ENCODE data around the gene PCDHA8.
"Not testable (repeated sequence)": the region's sequence is repeated elsewhere in the genome, so short reads cannot be mapped to it uniquely, and the experiment has no call there.

PCDHA8 gene, protein sequence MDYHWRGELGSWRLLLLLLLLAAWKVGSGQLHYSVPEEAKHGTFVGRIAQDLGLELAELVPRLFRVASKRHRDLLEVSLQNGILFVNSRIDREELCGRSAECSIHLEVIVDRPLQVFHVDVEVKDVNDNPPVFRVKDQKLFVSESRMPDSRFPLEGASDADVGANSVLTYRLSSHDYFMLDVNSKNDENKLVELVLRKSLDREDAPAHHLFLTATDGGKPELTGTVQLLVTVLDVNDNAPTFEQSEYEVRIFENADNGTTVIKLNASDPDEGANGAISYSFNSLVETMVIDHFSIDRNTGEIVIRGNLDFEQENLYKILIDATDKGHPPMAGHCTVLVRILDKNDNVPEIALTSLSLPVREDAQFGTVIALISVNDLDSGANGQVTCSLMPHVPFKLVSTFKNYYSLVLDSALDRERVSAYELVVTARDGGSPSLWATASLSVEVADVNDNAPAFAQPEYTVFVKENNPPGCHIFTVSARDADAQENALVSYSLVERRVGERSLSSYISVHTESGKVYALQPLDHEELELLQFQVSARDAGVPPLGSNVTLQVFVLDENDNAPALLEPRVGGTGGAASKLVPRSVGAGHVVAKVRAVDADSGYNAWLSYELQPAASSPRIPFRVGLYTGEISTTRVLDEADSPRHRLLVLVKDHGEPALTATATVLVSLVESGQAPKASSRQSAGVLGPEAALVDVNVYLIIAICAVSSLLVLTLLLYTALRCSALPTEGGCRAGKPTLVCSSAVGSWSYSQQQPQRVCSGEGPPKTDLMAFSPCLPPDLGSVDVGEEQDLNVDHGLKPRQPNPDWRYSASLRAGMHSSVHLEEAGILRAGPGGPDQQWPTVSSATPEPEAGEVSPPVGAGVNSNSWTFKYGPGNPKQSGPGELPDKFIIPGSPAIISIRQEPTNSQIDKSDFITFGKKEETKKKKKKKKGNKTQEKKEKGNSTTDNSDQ

DNA sequence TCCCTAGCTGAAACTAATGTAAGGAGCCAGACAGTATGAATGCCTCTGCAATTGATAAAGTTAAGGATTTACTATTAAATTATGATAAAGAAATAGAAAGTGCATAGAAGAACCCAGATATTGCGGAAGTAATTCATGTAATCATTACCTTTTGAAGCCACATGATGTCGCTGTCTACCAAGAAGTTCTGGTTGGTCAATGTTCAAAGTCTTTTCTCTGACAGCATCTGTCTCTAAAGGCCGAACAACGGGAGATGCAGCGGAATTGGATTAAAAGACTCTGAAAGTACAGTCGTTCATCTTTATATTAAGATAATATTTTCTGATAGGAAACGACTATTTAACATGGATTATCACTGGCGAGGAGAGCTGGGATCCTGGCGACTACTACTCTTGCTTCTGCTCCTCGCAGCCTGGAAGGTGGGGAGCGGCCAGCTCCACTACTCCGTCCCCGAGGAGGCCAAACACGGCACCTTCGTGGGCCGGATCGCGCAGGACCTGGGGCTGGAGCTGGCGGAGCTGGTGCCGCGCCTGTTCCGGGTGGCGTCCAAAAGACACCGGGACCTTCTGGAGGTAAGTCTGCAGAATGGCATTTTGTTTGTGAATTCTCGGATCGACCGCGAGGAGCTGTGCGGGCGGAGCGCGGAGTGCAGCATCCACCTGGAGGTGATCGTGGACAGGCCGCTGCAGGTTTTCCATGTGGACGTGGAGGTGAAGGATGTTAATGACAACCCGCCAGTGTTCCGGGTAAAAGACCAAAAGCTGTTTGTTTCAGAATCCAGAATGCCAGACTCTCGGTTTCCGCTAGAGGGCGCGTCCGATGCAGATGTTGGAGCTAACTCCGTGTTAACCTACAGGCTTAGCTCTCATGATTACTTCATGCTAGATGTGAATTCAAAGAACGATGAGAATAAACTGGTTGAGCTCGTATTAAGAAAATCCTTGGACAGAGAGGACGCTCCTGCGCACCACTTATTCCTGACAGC lies at the start of gene PCDHA8:
TSS of gene PCDHA8 (plus strand) at position 210 of the 985 bp plus-strand sequence. CDS start at position 345, 135 bp downstream.
- peak; percentile 5 for DNase-seq (ENCODE audit: low read depth)

DNA sequence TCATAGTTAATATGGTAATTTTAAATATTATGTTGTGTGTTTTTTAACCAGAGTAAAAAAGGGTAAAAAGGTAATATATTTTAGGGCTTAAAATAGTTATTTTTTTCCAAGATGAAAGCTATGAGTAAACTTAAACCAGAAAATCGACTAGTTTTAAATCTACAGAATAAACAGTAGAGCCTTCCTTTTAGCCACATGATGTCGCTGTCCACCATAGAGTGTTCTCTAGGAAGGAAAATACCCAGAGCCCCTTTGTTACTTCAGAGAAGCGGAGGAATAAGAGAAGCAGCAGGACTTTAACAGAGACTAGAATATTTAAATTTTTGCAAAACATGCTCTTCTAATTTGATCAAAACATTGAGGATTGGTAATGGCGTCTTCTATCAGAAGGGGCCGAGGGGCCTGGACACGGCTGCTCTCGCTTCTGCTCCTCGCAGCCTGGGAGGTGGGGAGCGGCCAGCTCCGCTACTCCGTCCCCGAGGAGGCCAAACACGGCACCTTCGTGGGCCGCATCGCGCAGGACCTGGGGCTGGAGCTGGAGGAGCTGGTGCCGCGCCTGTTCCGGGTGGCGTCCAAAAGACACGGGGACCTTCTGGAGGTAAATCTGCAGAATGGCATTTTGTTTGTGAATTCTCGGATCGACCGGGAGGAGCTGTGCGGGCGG lies 46.3 kb upstream of the PCDHA8 start, which contains the start of gene PCDHA2:
TSS of gene PCDHA2 (plus strand) at position 258 of the 664 bp plus-strand sequence.
- no peak for DNase-seq (ENCODE audit: low read depth)

DNA sequence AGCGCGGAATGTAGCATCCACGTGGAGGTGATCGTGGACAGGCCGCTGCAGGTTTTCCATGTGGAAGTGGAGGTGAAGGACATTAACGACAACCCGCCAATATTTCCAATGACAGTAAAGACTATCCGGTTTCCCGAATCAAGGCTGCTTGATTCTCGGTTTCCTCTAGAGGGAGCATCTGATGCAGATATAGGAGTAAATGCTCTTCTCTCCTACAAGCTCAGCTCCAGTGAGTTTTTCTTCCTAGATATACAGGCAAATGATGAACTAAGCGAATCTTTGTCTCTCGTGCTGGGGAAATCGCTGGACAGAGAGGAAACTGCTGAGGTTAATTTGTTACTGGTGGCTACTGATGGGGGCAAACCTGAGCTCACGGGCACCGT lies 45.7 kb upstream of the PCDHA8 start:
- peak; percentile 3 for DNase-seq (ENCODE audit: low read depth)

DNA sequence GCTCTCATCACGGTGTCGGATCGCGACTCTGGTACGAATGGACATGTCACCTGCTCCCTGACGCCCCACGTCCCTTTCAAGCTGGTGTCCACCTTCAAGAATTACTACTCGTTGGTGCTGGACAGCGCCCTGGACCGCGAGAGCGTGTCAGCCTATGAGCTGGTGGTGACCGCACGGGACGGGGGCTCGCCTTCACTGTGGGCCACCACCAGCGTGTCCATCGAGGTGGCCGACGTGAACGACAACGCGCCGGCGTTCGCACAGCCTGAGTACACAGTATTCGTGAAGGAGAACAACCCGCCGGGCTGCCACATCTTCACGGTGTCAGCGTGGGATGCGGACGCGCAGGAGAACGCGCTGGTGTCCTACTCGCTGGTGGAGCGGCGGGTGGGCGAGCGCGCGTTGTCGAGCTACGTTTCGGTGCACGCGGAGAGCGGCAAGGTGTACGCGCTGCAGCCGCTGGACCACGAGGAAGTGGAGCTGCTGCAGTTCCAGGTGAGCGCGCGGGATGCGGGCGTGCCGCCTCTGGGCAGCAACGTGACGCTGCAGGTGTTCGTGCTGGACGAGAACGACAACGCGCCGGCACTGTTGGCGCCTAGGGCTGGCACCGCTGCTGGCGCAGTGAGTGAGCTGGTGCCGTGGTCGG lies 44.8 kb upstream of the PCDHA8 start:
- DNase-seq (ENCODE audit: low read depth): not testable (repeated sequence)

DNA sequence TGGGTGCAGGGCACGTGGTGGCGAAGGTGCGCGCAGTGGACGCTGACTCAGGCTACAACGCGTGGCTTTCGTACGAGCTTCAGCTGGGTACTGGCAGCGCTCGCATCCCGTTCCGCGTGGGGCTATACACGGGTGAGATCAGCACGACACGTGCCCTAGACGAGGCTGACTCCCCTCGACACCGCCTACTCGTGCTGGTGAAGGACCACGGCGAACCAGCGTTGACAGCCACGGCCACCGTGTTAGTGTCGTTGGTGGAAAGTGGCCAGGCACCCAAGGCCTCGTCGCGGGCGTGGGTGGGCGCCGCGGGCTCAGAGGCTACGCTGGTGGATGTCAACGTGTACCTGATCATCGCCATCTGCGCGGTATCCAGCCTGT lies 44.3 kb upstream of the PCDHA8 start:
- no peak for DNase-seq (ENCODE audit: low read depth)

DNA sequence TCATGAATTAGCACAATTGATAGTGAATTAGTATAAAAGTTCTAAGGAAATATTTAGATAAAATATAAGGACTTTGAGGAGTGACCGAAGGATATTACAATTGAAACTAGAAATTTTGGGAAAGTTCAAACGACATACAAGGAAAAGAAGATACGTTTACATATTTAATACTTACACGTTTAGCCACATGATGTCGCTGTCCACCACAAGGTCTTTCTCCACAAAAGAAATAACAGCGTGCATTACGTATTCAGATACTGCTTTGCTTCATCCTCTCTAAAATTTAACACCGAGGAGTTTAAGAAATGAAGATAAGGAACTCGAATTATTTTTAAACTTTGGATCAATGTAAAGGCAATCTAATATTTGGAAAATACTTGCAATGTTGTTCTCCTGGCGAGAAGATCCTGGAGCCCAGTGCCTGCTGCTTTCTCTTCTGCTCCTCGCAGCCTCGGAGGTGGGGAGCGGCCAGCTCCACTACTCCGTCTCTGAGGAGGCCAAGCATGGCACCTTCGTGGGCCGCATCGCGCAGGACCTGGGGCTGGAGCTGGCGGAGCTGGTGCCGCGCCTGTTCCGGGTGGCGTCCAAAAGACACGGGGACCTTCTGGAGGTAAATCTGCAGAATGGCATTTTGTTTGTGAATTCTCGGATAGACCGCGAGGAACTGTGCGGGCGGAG lies 40.0 kb upstream of the PCDHA8 start, which contains the start of gene PCDHA3:
TSS of gene PCDHA3 (plus strand) at position 242 of the 678 bp plus-strand sequence.
- peak; percentile 7 for DNase-seq (ENCODE audit: low read depth)

DNA sequence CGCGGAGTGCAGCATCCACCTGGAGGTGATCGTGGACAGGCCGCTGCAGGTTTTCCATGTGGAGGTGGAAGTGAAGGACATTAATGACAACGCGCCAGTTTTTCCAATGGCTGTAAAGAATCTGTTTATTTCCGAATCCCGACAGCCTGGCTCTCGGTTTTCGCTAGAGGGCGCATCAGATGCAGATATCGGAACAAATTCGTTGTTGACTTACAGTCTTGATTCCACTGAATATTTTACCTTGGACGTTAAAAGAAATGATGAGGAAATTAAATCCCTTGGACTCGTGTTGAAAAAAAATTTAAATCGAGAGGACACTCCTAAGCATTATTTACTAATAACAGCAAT lies 39.5 kb upstream of the PCDHA8 start:
- DNase-seq (ENCODE audit: low read depth): no peak

DNA sequence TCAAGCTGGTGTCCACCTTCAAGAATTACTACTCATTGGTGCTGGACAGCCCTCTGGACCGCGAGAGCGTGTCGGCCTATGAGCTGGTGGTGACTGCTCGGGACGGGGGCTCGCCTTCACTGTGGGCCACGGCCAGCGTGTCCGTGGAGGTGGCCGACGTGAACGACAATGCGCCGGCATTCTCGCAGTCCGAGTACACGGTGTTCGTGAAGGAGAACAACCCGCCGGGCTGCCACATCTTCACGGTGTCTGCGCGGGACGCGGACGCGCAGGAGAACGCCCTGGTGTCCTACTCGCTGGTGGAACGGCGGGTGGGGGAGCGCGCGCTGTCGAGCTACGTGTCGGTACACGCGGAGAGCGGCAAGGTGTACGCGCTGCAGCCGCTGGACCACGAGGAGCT lies 38.6 kb upstream of the PCDHA8 start:
- DNase-seq (ENCODE audit: low read depth): not testable (repeated sequence)

DNA sequence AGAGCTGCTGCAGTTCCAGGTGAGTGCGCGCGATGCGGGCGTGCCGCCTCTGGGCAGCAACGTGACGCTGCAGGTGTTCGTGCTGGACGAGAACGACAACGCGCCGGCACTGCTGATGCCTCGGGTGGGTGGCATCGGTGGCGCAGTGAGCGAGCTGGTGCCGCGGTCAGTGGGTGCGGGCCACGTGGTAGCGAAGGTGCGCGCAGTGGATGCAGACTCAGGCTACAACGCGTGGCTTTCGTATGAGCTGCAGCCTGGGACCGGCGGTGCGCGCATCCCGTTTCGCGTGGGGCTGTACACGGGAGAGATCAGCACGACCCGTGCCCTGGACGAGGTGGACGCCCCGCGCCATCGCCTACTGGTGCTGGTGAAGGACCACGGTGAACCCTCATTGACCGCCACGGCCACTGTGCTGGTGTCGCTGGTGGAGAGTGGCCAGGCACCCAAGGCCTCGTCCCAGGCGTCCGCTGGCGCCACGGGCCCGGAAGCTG lies 38.2 kb upstream of the PCDHA8 start:
- no peak for DNase-seq (ENCODE audit: low read depth)

DNA sequence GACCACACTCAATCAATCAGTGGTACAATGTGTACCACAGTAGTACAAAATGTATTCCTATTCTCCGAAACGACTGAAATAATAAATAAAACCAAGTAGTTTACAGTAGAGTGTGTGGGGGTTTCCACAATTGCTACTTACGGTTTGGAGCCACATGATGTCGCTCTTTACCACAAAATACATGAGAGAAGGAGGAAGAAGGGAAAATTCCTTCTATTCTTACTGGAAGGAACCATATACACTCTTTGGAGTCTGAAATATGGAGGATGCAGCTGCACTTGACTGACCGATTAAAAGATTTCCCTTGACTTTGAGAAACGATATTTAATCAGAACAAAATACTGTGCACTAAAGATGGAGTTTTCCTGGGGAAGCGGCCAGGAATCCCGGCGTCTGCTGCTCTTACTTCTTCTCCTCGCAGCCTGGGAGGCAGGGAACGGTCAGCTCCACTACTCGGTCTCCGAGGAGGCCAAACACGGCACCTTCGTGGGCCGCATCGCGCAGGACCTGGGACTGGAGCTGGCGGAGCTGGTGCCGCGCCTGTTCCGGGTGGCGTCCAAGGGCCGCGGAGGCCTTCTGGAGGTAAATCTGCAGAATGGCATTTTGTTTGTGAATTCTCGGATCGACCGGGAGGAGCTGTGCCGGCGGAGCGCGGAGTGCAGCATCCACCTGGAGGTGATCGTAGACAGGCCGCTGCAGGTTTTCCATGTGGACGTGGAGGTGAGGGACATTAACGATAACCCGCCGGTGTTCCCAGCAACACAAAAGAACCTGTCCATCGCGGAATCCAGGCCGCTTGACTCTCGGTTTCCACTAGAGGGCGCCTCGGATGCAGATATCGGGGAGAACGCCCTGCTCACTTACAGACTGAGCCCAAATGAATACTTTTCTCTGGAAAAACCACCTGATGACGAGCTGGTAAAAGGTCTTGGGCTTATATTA lies 33.9 kb upstream of the PCDHA8 start, which contains the start of gene PCDHA4:
TSS of gene PCDHA4 (plus strand) at position 235 of the 942 bp plus-strand sequence.
- peak; percentile 3 for DNase-seq (ENCODE audit: low read depth)

DNA sequence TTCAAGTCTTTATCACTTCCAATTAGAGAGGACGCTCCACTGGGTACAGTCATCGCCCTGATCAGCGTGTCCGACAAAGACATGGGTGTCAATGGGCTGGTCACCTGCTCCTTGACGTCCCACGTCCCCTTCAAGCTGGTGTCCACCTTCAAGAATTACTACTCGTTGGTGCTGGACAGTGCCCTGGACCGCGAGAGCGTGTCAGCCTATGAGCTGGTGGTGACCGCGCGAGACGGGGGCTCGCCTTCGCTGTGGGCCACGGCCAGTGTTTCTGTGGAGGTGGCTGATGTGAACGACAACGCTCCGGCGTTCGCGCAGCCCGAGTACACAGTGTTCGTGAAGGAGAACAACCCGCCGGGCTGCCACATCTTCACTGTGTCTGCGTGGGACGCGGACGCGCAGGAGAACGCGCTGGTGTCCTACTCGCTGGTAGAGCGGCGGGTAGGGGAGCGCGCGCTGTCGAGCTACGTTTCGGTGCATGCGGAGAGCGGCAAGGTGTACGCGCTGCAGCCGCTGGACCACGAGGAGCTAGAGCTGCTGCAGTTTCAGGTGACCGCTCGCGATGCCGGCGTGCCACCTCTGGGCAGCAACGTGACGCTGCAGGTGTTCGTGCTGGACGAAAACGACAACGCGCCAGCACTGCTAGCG lies 32.6 kb upstream of the PCDHA8 start:
- DNase-seq (ENCODE audit: low read depth): not testable (repeated sequence)

DNA sequence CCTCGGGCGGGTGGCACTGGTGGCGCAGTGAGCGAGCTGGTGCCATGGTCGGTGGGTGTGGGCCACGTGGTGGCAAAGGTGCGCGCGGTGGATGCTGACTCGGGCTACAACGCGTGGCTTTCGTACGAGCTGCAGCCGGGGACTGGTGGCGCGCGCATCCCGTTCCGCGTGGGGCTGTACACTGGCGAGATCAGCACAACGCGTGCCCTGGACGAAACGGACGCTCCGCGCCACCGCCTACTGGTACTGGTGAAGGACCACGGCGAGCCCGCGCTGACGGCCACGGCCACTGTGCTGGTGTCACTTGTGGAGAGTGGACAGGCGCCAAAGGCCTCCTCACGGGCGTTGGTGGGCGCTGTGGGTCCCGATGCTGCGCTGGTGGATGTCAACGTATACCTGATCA lies 32.1 kb upstream of the PCDHA8 start:
- DNase-seq (ENCODE audit: low read depth): no peak

DNA sequence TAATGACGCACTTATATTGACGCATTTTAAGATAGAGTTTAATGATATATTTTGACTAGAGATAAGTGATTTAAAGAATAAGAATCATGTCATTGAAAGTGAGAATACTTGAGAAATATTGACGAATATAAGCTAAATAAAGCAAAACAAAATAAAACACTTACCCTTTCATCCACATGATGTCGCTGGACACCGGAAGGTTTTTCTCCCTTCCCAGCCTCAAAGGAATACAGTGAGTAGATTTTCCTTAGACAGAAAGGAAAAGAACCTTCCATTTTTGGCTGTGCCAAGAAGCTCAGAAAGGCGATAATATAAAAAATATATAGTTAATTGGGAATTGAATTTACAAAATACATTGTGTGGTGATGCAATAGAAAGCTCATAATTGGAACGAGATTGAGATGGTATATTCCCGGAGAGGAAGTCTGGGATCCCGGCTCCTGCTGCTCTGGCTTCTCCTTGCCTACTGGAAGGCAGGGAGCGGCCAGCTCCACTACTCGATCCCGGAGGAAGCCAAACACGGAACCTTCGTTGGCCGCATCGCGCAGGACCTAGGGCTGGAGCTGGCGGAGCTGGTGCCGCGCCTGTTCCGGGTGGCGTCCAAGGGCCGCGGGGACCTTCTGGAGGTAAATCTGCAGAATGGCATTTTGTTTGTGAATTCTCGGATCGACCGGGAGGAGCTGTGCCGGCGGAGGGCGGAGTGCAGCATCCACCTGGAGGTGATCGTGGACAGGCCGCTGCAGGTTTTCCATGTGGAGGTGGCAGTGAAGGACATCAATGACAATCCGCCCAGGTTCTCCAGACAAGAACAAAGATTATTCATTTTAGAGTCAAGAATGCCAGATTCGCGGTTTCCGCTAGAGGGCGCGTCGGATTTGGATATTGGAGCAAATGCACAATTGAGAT lies 19.4 kb upstream of the PCDHA8 start, which contains the start of gene PCDHA5:
TSS of gene PCDHA5 (plus strand) at position 239 of the 906 bp plus-strand sequence.
- DNase-seq (ENCODE audit: low read depth): peak; percentile 7

DNA sequence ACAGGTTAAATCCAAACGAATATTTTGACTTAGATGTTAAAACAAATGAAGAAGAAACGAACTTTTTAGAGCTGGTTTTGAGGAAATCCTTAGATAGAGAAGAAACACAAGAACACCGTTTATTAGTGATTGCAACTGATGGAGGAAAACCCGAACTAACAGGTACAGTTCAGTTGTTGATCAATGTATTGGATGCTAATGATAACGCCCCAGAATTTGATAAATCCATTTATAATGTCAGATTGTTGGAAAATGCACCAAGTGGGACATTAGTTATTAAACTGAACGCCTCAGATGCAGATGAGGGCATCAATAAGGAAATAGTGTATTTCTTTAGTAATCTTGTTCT lies 18.7 kb upstream of the PCDHA8 start:
- DNase-seq (ENCODE audit: low read depth): no peak

DNA sequence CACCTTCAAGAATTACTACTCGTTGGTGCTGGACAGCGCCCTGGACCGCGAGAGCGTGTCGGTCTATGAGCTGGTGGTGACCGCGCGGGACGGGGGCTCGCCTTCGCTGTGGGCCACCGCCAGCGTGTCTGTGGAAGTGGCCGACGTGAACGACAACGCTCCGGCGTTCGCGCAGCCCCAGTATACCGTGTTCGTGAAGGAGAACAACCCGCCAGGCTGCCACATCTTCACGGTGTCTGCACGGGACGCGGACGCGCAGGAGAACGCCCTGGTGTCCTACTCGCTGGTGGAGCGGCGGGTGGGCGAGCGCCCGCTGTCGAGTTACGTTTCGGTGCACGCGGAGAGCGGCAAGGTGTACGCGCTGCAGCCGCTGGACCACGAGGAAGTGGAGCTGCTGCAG lies 18.0 kb upstream of the PCDHA8 start:
- DNase-seq (ENCODE audit: low read depth): not testable (repeated sequence)

DNA sequence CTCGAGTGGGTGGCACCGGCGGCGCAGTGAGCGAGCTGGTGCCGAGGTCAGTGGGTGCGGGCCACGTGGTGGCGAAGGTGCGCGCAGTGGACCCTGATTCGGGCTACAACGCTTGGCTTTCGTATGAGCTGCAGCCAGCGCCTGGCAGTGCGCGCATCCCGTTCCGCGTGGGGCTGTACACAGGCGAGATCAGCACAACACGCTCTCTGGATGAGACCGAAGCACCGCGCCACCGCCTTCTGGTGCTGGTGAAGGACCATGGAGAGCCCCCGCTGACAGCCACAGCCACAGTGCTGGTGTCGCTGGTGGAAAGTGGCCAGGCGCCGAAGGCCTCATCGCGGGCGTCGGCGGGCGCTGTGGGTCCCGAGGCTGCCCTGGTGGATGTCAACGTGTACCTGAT lies 17.5 kb upstream of the PCDHA8 start:
- no peak for DNase-seq (ENCODE audit: low read depth)
